Psoas muscle (tissue), 8 donors: ENCODE results near the gene LAMC1. TPM values are rescaled to one million over a fixed set of nuclear protein-coding genes. Genes with fewer than 3 reads are reported as not detected.

Source experiments
- ATAC-seq, 4 donors: fragments of 200-7000 bp; cut with Tn5 transposase; one replicate each; pipeline ENCODE4 v1.9.1; 2020; ENCODE audit warnings: moderate library complexity in 3 of 4, mild to moderate bottlenecking in 2 of 4
- DNase-seq, 2 donors: peaks; one replicate each; pipeline ENCODE4 v3.0.0-alpha.2; 2020
- H3K27ac ChIP-seq: fragments of 200-600 bp; one replicate; pipeline ENCODE4 v1.8.0; 2022
- H3K27me3 ChIP-seq, 3 donors: fragments of 200-600 bp in 1 of 3; one replicate each; pipeline versions ENCODE4 v1.6.1 to v1.8.0; 2013 to 2022; ENCODE audit warnings: low read length in 2 of 3, mild to moderate bottlenecking in 2 of 3, moderate library complexity in 1 of 3; ENCODE audit not compliant: insufficient read depth in 3 of 3
- H3K36me3 ChIP-seq, 2 donors: fragments of 200-600 bp in 1 of 2; one replicate each; pipeline versions ENCODE4 v1.6.1 to v1.8.0; 2013 to 2022; ENCODE audit warnings: low read depth in 1 of 2, mild to moderate bottlenecking in 1 of 2, moderate library complexity in 1 of 2; ENCODE audit not compliant: insufficient read depth in 1 of 2
- H3K4me1 ChIP-seq: fragments of 200-600 bp; one replicate; pipeline ENCODE4 v1.8.0; 2022
- H3K4me3 ChIP-seq: fragments of 200-600 bp; one replicate; pipeline ENCODE4 v1.8.0; 2022; ENCODE audit warnings: mild to moderate bottlenecking
- H3K9me3 ChIP-seq: fragments of 200-600 bp; one replicate; pipeline ENCODE4 v1.8.0; 2022
- WGBS, 3 donors: extraction: QIAGEN DNeasy Blood & Tissue Kit; methylation state at CpG; one replicate each; pipeline versions ENCODE4 v1.1.6 to v1.1.7; 2013; 5-methylcytosine and 5-hydroxymethylcytosine counted together
- intact Hi-C, 2 donors: fragments of 100-400 bp; cut with DNase I; formaldehyde crosslinking; loops; one replicate each; pipeline versions ENCODE4 v1.11.0 to v1.14.2; 2022
- polyA plus RNA-seq, 3 donors: library from polyadenylated mRNA; stranded (reverse); fragments of 200-250 nt; gene quantifications; one replicate each; pipeline ENCODE4 v1.2.3, GENCODE V29; 2013
- total RNA-seq, 4 donors: library from RNA; stranded (reverse); fragmentation: NEBNext Ultra II Directional in 2 of 4; extraction: Animal tissue kit (Norgen Biotek cat#: 25700) in 2 of 4; gene quantifications; one replicate each; pipeline versions ENCODE4 v1.2.1 to v1.2.4, GENCODE V29; 2021 to 2023
- TF ChIP-seq, protein P1 (sequence below): fragments of 200-600 bp; IDR thresholded peaks from one replicate; pipeline ENCODE4 v1.8.0; 2022; ENCODE audit warnings: antibody characterized with exemption
- donor health status: healthy with polysubstance abuse.
- donor health status: DM: no; HTN: no; CAD: no; lungs with moderate emphysema.
- donor health status: Bipolar disorder and iron deficiency.
- donor health status: healthy.
- donor health status: DM: yes; HTN: yes; CAD: no.
- donor health status: DM: no; HTN: no; CAD: no.
- donor health status: DM: no; HTN: no; CAD: no.
- donor health status: DM: yes; HTN: yes; CAD: no.

The LAMC1 gene
- total and polyA plus RNA-seq, 7 donors, result 28.0 to 94.4 (median 71.4) TPM

DNA sequence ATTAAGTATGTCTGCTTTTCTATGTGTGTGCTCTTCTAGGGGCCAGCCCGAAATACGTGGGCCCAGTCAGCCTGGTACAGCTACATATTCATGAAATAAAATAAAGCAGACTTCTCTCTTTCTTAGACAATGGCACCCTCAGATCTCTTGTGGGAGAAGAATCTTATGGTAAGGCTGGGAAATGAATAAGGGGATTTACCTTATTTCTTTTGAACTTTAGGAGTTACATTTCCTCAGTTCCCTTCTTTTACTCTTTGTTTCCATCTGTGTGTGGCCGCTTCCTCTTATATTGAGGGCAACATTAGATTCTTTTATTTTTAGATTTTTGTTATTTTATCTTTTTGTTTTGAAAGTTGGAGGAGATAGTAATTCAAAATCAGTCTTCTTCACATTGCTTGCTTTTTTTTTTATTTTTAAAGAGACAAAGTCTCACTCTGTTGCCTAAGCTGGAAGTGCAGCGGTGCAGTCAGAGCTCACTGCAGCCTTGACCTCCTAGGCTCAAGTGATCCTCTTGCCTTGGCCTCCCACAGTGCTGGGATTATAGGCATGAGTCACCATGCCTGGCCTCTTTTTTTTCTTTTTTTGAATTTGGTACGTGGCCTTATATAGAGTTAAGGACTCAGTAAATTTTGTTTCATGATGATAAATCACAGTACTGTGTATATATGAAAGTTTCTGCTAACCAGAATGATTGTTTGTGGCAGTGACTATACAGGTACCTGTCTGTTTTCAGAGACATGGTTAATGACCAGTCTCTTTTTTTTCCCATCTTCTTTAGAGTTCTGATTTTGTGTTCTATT, 9.1 kb downstream of the LAMC1 start:
- DNase-seq (no peak), ATAC-seq (no peak)
- H3K36me3 ChIP-seq, result peaks cover 0 to 14% of the 10 kb centered on the region in 2 donors
- H3K4me1 ChIP-seq, result peaks cover 51% of the 10 kb centered on the region
- TF ChIP-seq, protein P1, sequence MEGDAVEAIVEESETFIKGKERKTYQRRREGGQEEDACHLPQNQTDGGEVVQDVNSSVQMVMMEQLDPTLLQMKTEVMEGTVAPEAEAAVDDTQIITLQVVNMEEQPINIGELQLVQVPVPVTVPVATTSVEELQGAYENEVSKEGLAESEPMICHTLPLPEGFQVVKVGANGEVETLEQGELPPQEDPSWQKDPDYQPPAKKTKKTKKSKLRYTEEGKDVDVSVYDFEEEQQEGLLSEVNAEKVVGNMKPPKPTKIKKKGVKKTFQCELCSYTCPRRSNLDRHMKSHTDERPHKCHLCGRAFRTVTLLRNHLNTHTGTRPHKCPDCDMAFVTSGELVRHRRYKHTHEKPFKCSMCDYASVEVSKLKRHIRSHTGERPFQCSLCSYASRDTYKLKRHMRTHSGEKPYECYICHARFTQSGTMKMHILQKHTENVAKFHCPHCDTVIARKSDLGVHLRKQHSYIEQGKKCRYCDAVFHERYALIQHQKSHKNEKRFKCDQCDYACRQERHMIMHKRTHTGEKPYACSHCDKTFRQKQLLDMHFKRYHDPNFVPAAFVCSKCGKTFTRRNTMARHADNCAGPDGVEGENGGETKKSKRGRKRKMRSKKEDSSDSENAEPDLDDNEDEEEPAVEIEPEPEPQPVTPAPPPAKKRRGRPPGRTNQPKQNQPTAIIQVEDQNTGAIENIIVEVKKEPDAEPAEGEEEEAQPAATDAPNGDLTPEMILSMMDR, result no peak
- peak overlapping the region; percentile 32 for H3K4me3 ChIP-seq
- intact Hi-C loops, result no loop called here
- H3K9me3 ChIP-seq, result no peaks in the 10 kb centered on the region
- H3K27me3 ChIP-seq, result no peaks in the 10 kb centered on the region
- H3K27ac ChIP-seq, result no peak overlapping the region
- 61 to 67% (median 65%) methylated on average over 5 of the region's 5 CpGs for WGBS, 3 donors

- DNase-seq (no peak), ATAC-seq (no peak)
- WGBS, 3 donors, result 88 to 98% (median 93%) methylated on average over 2 of the region's 2 CpGs
- Histone ChIP-seq H3K4me3 (no peak overlapping the region), H3K27me3 (no peaks in the 10 kb centered on the region), H3K27ac (no peak overlapping the region), H3K9me3 (no peaks in the 10 kb centered on the region), H3K36me3 (peaks cover 0 to 14% of the 10 kb centered on the region in 2 donors), H3K4me1 (peaks cover 43% of the 10 kb centered on the region)
- intact Hi-C loops, result no loop called here
- TF ChIP-seq, protein P1, result no peak
These were observed 10.0 kb downstream of the LAMC1 start for GRCh38 chr1:183033205-183033604.

GRCh38 chr1:183034682-183035081, 11.5 kb downstream of the LAMC1 start:
- no peak overlapping the region for H3K4me3 ChIP-seq
- ATAC-seq (no peak), DNase-seq (no peak)
- peaks cover 35% of the 10 kb centered on the region for H3K4me1 ChIP-seq
- H3K27me3 ChIP-seq, result no peaks in the 10 kb centered on the region
- no peak overlapping the region for H3K27ac ChIP-seq
- intact Hi-C loops, result no loop called here
- 86 to 90% (median 86%) methylated on average over 3 of the region's 3 CpGs for WGBS, 3 donors
- TF ChIP-seq, protein P1, result no peak
- H3K36me3 ChIP-seq, result peaks cover 0 to 9% of the 10 kb centered on the region in 2 donors
- no peaks in the 10 kb centered on the region for H3K9me3 ChIP-seq

- TF ChIP-seq, protein P1, result no peak
- ATAC-seq (no peak), DNase-seq (no peak)
- 49 to 58% (median 52%) methylated on average over 4 of the region's 4 CpGs for WGBS, 3 donors
- Histone ChIP-seq H3K27ac (no peak overlapping the region), H3K4me3 (no peak overlapping the region), H3K9me3 (no peaks in the 10 kb centered on the region), H3K27me3 (no peaks in the 10 kb centered on the region), H3K4me1 (peaks cover 40% of the 10 kb centered on the region), H3K36me3 (peaks cover 0 to 6% of the 10 kb centered on the region in 2 donors)
- intact Hi-C loops, result no loop called here
These were observed 15.2 kb downstream of the LAMC1 start for GRCh38 chr1:183038333-183038866.
